SKM-1 treated with dmso at 0.1 percent for 144 hours (cell line): ENCODE data around the gene TASP1.
"Not testable (repeated sequence)": the region's sequence is repeated elsewhere in the genome, so short reads cannot be mapped to it uniquely, and the experiment has no call there.

ENCODE experiments used
- DNase-seq: peaks from one replicate; lab custom pipeline; 2025; ENCODE audit not compliant: unreplicated experiment; lab: John Stamatoyannopoulos, UW

Gene TASP1, protein sequence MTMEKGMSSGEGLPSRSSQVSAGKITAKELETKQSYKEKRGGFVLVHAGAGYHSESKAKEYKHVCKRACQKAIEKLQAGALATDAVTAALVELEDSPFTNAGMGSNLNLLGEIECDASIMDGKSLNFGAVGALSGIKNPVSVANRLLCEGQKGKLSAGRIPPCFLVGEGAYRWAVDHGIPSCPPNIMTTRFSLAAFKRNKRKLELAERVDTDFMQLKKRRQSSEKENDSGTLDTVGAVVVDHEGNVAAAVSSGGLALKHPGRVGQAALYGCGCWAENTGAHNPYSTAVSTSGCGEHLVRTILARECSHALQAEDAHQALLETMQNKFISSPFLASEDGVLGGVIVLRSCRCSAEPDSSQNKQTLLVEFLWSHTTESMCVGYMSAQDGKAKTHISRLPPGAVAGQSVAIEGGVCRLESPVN

DNA sequence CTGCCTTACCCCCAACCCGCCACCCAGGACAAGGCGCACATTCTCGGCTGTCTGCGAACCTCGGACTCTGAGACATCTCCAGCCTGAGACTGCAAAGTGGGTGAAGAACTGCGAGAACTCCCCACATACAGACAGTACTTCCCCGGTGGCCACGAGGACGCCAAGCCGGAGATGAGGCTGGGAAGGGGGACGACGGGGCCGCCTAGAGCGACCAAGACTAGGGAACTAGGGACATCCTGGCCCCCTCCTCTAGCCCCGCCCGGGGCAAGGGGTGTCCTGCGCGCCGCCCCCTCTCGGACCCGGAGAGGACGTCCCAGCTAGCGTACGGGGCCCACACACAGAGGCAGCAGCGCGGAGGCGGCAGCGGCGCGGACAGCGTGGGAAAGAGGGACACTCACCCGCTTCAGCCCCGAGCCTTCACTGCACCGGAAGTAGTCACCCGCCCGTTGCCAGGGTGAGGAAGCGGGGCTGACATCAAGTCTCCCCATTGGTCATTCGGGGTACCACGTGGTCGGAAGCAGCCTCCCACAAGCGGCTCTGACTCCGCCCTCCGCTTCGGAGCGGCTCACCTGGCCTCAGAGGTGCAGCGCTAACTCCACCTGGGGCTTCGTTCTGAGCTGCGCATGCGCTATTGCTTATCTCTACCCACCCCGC is at the start of gene TASP1:
TSS of gene TASP1 (minus strand) at position 437 of the 654 bp plus-strand sequence. CDS start 8,854 bp downstream, outside the sequence.
- DNase-seq, result peak; percentile 65

DNA sequence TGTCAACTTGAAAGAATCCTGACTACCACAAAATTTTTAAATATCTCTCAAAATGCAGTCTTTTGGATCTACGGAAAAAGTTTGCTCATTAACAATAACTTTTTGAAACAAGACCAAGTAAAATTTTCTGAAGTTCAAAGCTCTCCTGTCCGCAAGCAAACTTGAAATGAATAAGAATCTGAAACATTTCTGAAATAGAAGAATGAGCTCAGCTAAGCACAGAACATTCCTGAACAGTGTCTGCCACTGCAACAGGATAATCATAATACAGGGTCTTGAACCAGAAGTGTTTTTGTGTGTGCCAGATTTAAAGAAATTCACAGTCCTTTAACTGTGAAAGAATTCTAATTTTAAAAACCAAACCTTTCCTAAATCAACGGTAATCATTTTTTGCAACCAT is 49.1 kb upstream of the TASP1 start:
- DNase-seq, result no peak

DNA sequence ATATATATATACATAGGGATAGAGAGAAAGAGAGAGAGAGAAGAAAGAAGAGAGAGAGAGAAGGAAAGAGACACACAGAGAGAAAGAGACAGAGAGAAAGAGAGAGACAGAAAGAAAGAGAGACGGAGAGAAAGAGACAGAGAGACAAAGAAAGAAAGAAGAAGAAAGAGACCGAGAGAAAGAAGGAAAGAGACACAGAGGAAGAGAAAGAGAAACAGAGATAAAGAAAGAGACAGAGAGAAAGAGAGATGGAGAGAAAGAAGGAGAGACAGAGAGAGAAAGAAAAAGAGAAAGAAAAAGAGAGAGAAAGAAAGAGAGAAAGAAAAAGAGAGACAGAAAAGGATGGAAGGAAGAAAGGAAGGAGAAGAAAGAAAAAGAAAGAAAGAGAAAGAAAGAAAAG is 46.9 kb upstream of the TASP1 start:
- no peak for DNase-seq

DNA sequence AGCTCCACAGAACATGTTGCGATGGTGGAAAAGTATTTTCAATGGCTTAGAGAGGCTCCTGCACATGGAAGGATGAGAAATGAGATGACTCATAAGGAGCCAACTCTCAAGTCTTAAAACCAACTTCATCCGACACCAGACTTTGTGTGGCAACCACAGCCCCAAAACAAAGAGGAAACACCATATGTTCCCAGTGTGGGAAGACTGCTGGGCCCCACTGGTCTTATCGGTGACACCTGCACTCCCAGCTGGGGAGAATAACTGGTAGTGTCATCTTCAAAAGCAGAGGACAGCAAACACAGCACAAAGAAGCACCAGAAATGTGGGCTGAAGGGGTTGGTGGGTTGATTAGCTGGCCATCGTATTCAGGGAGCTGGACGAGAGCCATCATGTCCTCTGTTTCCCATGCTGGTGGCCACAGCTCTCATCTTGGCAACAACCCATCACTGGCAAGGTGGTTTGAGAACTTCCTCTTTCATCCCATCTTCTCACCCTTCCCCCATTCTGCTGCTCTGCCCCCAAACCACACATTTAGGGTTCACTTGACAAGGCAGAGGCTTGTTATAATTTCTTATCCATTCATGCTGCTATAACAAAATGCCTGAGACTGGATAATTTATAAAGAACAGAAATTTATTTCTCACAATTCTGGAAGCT is 46.0 kb upstream of the TASP1 start:
- DNase-seq, result peak; percentile 11

DNA sequence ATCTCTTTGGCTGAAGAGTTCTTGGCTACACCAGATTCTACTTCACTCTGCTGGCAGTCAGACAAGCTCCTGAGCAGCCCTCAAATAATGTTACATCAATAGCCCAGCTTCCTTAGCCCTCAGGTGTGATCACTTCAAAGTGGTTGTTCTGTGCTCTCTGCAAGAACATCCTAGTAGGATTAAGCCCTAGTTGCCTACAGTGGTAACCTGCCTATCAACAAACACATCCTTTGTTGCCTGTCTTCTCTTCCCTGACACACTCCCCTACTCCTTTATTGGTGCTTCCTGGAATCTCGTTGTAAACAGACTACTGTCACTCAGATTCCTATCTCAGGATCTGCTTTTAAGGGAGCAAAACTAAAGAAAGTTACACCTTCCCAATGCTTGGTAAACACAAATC is 45.1 kb upstream of the TASP1 start:
- DNase-seq, result no peak

DNA sequence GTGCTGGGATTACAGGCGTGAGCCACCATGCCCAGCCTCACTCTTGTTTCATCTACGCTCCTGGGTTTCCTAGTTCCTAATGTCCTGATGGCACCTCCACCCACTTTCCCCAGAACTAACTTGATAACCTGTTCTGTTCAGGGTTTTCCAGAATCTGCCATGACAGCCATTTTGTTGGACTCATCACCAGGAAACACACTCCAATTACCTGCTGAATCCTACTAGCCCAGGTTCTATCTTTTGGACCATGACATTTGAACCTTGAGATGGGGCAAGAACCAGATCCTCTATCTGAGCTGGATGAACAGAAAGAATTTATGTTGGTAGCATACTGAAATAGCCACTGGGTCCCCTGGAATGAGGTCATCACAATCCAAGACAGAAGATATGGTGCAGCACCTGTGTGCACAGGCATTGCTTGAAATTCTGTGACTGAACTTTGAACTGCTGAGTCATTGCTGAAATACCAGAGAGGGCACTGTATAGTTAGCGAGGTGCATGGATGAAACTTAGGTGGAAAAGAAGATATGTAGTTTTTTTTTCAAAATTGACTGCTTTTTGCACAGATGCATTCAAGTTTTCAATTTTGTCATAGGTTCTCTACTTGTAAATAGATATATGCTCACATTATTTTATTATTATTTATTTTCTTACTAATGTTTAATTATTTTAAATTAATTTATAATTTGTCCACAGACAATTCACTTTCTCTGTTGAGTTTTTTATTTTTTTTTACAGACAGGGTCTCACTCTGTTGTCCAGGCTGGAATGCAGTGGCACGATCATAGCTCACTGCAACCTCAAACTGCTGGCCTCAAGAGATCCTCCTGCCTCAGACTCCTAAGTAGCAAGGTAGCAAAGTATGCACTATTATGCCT is 42.8 kb upstream of the TASP1 start:
- DNase-seq, result no peak

DNA sequence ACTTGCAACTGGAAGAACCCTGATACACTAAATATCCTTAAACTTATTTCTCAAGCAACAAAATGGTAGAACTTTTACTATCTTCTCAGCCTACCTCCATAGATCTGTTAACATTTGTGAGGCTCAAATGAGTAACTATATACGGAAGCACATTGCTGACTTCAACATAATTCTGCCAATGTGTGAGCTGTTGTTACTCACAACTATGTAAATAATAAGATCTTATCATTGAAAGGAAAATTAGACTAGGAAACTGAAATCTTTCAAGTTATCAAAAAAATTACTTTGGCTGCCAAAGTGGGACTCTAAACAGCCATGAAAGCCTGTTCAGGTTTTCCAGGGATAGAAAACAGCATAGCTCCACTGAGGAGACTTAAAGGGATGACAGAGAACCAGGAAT is 40.2 kb upstream of the TASP1 start:
- no peak for DNase-seq

DNA sequence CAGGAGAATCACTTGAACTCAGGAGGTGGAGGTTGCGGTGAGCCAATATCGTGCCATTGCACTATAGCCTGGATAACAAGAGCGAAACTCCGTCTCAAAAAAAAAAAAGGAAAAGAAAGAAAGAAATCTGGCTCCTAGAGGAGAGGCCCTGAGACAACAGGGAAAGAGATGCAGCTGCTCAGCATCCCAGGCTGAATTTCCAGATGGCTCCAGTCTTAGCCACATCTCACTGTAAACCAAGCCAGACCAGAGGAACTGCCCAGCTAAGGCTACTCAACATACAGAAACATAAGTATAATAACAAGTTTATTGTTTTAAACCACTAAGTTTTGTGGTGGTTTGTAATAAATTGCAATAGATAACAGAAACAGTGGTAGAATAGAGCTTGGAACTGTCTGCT is 38.5 kb upstream of the TASP1 start:
- no peak for DNase-seq

DNA sequence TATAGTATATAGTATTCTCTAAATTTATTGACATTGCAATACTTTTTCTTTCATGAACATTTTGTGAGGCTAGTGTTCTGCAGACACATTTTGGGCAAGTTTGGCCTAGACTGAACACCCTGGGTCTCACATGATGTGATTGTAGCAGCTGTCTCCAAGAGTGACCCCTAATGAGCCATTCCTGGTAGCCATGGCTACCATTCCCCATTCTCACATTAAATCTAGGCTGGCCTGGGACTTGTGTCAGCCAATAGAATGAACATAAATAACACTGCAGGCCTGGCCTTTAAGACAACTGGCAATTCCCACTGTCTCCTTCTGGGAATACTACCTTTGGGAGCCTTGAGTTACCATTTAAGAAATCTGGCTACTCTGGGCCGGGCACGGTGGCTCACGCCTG is 38.0 kb upstream of the TASP1 start:
- DNase-seq, result no peak

DNA sequence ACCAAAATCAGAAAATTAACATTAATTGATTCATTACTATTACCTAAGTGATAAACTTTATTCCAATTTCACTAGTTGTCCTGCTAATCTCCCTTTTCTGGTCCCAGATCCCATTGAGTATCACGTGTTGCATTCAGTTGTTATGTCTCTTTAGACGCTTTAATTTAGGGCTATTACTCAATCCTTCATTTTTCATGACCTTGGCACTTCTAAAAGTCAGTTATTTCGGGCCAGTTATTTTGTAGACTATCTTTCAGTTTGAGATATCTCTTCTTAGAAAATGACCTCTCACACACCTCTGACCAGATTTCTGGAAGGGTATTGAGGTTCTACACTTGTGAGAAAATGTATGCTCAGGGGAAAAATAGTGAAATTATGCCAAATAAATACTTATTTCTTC is 34.0 kb upstream of the TASP1 start:
- no peak for DNase-seq

DNA sequence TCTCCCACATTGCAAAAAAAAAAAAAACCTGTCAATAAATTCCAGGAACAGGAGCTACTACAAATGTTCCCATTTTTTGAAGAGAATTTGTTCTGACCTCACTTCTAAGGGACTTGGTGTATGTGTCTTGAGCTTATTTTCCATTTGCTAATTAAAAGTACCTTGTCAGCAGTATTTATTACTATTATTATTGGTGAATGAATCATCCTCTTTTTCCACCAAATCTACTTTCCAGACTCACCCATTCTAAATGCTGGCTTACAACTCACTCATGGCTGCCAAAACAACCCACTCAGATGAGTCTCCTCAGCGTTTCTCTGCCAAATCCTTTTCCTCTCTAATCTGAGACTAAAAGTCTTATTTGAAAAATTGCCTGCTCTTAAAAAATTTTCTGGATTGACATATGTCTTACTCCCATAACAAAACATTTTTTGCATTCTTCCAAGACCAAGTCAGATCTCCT is 33.2 kb upstream of the TASP1 start:
- DNase-seq, result no peak

DNA sequence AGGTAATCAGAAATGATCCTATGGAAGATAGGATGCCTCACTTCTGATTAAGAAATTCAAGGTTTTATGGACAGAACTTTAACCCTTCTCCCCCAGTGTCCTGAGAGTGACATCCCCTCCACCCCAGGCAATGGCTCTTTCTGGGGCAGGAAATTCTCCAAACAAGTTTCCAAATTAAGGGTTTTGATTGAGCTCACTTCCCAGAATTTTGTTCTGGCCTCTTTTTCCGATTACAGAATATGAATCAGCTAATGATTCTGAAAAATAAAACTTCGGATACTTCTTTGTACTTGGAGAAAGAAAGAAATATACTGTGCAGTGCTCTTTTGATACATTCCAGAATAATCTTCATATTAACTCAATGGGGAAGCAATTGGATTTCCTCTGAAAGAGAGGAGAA is 32.8 kb upstream of the TASP1 start:
- no peak for DNase-seq

DNA sequence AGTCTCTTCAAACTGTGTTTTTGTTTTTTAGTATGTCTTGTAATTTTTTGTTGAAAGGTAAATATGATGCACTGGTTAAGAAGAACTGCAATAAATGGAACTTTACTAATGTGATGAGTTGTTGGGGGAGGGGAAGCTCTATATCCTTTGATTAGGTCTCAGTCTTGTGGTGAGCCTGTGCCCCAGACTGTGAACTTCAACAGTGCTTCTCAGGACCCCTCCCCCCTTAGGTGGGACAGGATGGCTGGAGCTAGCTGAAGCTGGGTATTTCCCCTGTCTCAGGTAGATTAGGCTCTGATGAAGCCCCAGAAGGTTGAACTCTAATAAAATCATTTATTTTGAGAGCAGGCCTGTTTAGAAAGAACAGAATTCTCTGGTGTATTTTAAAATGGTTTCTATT is 31.4 kb upstream of the TASP1 start:
- no peak for DNase-seq

DNA sequence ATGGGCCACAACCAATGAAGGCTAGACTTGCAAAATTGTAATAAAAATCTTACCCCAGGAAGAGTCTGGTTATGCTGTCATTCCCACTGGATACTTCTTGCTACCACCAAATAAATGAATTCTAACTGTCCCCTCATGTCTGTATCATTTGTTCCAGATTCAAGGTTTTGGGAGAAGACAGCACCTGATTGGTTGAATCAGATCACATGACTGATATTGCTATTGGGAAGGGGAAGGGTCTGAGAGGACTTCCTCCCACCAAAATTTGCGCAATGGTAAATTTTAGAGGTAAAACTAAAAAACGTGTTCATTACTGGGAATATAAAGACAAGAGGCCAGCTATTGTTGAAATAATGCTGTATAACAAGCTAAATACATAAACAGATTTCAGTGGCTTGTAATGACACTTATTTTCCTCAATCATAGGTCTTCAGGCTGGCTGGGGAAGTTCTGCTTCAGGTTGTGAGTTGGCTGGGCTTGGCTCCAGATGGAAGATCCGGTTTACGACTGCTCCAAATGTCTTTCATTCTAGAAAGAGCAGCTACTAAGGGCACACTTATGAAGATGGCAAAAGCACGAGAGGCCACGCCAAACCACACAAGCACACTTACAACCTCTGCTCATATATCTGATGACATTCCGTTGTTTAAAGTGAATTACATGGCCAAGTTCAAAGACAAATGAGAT is 27.1 kb upstream of the TASP1 start:
- DNase-seq, result no peak

DNA sequence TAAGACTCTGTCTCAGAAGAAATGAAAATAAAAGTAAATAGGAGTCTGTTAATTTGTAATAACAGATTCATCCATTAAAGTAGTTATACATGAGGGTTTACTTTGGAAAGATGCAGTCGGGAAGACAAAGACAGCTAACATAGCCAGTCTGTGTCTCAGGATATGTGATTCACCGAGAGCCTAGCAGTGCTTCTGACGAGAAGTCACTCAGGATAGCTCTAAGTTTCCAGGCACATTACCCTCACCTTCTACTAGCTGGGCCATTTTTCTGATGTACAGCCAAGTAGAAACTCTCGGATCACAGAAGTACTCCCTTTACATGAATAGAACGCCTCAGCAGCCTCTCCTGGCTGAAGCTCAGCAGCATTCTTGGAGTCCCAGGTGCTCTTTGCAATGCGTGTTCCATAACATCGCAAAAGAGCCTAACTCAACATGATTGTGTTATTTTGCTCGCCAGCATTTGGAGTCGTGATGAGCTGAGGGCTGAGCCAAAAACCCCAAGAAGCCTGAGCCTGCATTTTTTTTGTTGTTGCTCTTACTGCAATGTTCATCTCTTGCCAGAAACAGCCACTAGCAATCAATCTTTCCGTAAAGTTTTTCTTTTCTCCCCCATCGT is 22.4 kb upstream of the TASP1 start:
- no peak for DNase-seq

DNA sequence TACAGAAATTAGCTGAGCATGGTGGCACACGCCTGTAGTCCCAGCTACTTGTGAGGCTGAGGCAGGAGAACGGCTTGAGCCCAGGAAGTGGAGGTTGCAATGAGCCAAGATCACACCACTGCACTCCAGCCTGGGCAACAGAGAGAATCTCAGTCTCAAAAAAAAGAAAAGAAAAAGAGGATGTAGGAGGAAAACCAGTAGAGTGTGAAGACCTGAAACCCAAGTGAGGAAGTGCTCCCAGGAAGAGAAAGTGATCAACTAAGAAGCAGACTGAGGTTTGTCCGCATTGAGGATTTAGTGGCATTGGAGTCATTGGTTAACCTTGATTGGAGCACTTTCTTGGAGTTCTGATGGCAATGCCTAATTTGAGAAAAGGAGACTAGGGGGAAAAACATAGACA is 20.6 kb upstream of the TASP1 start:
- DNase-seq, result no peak

DNA sequence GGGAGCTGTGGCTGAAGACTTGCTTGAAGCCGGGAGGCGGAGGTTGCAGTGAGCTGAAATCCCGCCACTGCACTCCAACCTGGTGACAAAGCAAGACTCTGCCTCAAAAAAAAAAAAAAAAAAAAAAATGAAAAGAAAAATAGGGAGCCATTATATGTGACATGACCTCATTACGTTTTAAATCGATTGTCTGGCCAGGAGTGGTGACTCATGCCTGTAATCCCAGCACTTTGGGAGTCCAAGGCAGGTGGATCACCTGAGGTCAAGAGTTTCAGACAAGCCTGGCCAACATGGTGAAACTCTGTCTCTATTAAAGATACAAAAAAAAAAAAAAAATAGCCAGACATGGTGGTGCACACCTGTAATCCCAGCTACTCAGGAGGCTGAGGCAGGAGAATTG is 19.3 kb upstream of the TASP1 start:
- not testable (repeated sequence) for DNase-seq

DNA sequence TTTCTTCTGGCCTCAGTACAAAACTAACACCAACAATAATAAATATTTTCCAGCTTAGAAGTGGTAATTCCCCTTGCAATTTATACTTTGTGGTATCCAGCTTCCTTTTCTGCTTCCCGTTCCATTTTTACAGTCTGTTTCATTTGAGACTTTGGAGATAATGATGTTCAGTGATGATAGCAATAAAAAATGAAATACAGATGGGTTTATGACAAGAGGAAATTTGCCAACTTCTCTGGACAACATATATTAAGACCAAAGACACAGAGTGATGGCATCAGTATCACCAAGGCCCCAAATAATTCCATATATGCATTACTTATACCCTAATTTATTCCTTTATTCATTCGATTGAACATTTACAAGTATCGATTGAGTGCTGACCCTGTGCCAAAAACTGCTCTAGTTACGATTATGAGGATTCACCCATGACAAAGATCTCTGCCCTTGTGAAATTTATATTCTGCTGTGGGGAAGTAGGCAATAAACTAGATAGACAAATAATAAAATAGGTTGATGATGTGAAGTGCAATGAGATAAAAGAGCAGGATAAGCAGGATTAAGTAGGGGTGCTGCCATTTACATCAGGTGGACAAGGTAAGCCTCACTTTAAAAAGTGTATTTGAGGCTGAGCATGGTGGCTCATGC is 18.1 kb upstream of the TASP1 start:
- no peak for DNase-seq

DNA sequence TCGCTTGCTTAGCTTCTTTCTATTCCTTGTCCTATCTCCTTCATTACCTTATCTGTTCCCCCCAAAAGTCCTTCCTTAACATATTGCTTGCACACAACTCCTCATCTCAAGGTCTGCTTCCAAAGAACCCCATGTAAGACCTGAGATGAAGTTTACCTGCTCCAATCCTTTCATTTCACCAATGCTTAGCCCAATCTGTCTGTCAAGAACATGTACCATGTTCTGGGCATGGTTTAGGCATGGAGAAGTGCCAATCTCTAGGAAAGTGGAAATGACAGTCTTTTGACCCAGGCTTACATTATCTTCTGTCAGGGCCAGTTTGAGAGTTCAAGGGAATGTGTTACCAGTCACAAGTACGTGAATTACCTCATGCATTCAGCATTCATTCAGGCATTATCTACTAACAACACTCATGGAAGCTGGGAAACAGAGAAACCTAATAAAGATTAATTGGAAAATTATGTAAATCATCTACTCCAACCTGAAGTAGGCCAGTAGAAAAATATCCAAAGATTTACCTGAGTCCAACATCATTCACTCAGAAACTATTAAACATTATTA is 15.8 kb upstream of the TASP1 start:
- DNase-seq, result no peak
